Aorta (tissue), 5 donors: ENCODE results near the gene TREX2. TPM values are rescaled to one million over a fixed set of nuclear protein-coding genes. Genes with fewer than 3 reads are reported as not detected.
"Not testable (repeated sequence)": the region's sequence is repeated elsewhere in the genome, so short reads cannot be mapped to it uniquely, and the experiment has no call there.

Experiments
- ATAC-seq: fragments of 200-7000 bp; cut with Tn5 transposase; one replicate; pipeline ENCODE4 v1.9.1; 2022; ENCODE audit warnings: moderate library complexity; ENCODE audit not compliant: low FRiP score
- DNase-seq, 2 donors: peaks; one replicate each; pipeline ENCODE4 v3.0.0-alpha.2; 2020
- H3K27ac ChIP-seq, 2 donors: one replicate each; pipeline ENCODE4 v1.5.1; 2013; ENCODE audit warnings: low read length in 2 of 2, mild to moderate bottlenecking in 2 of 2, moderate library complexity in 2 of 2, control low read depth in 1 of 2, inconsistent platforms in 1 of 2, low read depth in 1 of 2
- H3K27me3 ChIP-seq, 2 donors: one replicate each; pipeline ENCODE4 v1.6.1; 2013; ENCODE audit warnings: control low read depth in 1 of 2, low read length in 1 of 2, mild to moderate bottlenecking in 1 of 2, moderate library complexity in 1 of 2; ENCODE audit not compliant: insufficient read depth in 2 of 2, control insufficient read depth in 1 of 2
- H3K36me3 ChIP-seq, 2 donors: one replicate each; pipeline ENCODE4 v1.6.1; 2013; ENCODE audit warnings: control low read depth in 1 of 2, low read length in 1 of 2, mild to moderate bottlenecking in 1 of 2; ENCODE audit not compliant: insufficient read depth in 2 of 2, control insufficient read depth in 1 of 2
- H3K4me1 ChIP-seq, 2 donors: one replicate each; pipeline ENCODE4 v1.6.1; 2013; ENCODE audit warnings: low read length in 2 of 2, control low read depth in 1 of 2, mild to moderate bottlenecking in 1 of 2, moderate library complexity in 1 of 2; ENCODE audit not compliant: insufficient read depth in 2 of 2, control insufficient read depth in 1 of 2
- H3K4me3 ChIP-seq, 2 donors: one replicate each; pipeline ENCODE4 v1.5.1; 2013; ENCODE audit warnings: low read length in 2 of 2, control low read depth in 1 of 2, mild to moderate bottlenecking in 1 of 2
- H3K9me3 ChIP-seq: one replicate; pipeline ENCODE4 v1.6.1; 2013; ENCODE audit warnings: mild to moderate bottlenecking, low read length; ENCODE audit not compliant: control insufficient read depth
- WGBS, 2 donors: extraction: QIAGEN DNeasy Blood & Tissue Kit; methylation state at CpG; one replicate each; pipeline ENCODE4 v1.1.7; 2013; 5-methylcytosine and 5-hydroxymethylcytosine counted together
- intact Hi-C, 2 donors: fragments of 100-400 bp; cut with DNase I; formaldehyde crosslinking; loops; one replicate each; pipeline versions ENCODE4 v1.14.2 to v1.15.0; 2022
- polyA plus RNA-seq, 2 donors: library from polyadenylated mRNA; stranded (reverse); fragments of 200-250 nt; gene quantifications; one replicate each; pipeline ENCODE4 v1.2.3, GENCODE V29; 2013
- total RNA-seq, 2 donors: library from RNA; stranded (reverse); fragmentation: NEBNext Ultra II Directional; extraction: Animal tissue kit (Norgen Biotek cat#: 25700); gene quantifications; one replicate each; pipeline ENCODE4 v1.2.1, GENCODE V29; 2021
- donor health status: healthy with polysubstance abuse.
- donor health status: Bipolar disorder and iron deficiency.
- donor health status: DM: no; HTN: no; CAD: no.
- donor health status: DM: no; HTN: no; CAD: no.
- donor health status: DM: yes; HTN: yes; CAD: no.

TREX2 gene
- total and polyA plus RNA-seq, 4 donors = 1.4 to 39.1 (median 4.5) TPM; not detected in 1

DNA sequence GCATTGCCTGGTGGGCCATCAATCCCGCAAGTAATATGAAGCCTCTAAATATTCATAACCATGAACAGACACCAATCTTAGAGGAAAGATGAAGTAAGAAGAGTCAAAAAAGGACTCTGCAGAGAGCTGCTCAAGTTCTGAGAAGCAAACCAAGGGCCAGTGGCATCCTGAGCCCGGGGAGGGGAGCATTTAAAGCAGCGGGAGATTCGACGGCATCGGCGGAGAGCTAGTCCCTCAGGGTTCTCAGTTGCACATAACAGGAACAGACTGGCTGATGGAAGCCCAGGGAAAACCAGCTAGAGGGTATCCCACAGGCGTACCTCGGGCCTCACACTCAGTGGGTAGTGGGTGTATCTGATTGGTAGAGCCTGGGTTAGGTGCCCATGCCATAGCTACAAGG, 39.8 kb downstream of the TREX2 start:
- H3K27ac ChIP-seq = no peak overlapping the region
- intact Hi-C loops = no loop called here
- no peak overlapping the region for H3K4me3 ChIP-seq
- no peaks in the 10 kb centered on the region for H3K36me3 ChIP-seq
- no peaks in the 10 kb centered on the region for H3K4me1 ChIP-seq
- H3K27me3 ChIP-seq = no peaks in the 10 kb centered on the region
- DNase-seq (peak in 1 of 2 donors; percentile 37), ATAC-seq (no peak)
- WGBS, 2 donors = 87 to 94% methylated on average over 9 of the region's 9 CpGs
- no peaks in the 10 kb centered on the region for H3K9me3 ChIP-seq

DNA sequence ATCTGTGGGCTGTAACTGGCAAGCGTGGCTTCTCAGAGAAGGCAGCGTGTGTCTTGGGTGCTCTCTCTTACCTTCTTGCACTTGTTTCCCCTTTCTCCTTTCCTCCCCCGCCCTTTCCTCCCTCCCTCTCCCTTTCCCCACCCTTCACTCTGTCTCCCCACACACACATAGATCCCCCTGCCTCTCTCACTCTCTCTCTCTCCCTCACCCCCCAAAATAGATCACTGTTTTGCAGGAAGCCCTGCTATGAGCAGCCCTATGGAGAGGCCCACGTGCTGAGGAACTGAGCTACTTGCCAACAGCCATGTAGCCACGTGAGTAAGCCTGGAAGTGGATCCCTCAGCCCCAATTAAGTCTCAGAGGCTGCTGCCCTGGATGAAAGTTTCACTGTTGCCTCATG, 40.4 kb downstream of the TREX2 start:
- no peak for ATAC-seq
- DNase-seq = peak in 1 of 2 donors; percentile 26
- H3K4me1 ChIP-seq = no peaks in the 10 kb centered on the region
- intact Hi-C loops = no loop called here
- no peaks in the 10 kb centered on the region for H3K36me3 ChIP-seq
- no peak overlapping the region for H3K4me3 ChIP-seq
- H3K27me3 ChIP-seq = no peaks in the 10 kb centered on the region
- H3K27ac ChIP-seq = no peak overlapping the region
- 51 to 53% methylated on average over 5 of the region's 5 CpGs for WGBS, 2 donors
- no peaks in the 10 kb centered on the region for H3K9me3 ChIP-seq

DNA sequence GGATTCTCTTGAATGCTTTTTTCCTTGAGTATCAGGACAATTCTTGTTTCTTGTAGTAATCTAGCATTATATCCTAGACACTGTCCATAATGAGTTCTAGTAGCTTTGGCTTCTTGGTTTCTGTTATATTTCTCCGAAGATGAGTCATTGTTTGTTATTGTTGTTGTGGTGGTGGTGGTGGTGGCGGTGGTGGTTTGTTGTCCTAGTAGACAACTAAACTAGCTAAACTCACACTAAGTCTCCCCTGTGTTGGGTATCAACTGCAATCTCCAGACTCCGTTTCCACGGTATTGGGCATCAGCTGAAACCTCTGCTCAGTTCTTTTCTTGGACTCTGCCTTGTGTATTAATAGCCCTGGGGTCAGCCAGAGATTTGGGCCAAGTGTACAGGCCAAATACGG, 41.5 kb downstream of the TREX2 start:
- intact Hi-C loops, H3K27ac ChIP-seq, H3K36me3 ChIP-seq, H3K27me3 ChIP-seq, H3K9me3 ChIP-seq, ATAC-seq, H3K4me3 ChIP-seq, H3K4me1 ChIP-seq: not testable (repeated sequence)
- peak in 1 of 2 donors; percentile 42 for DNase-seq
- 71 to 75% methylated on average over 5 of the region's 5 CpGs for WGBS, 2 donors

DNA sequence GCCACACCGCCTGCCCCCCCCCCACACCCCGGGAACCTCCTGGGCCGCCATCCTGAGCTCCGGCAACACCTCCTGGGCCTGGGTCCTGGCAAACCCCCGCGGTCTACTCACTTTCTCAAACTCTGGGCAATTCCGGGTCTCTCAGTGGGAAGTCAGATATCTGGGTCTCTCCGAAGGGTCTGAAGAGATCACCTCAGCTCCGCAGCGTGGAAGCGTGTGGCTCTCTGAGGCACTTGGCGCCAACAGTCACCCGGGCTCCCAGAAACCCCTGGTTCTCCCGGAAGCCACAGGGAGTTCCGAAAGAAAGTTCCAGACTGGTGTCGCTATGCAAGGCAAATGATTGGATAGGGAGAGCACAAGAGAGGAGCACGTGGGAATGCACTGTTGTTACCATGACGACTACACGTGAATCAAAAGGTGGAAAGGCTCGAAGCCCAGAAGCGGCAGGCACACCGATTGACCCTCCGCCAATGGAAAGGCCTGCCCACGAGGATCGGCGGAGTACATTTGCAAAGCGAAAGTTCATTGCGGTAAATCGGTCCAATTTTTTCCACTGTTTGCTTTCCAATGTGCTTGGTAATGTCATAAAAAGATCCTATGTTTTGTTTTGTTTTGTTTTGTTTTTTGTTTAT, 44.6 kb downstream of the TREX2 start, which contains the start of gene PNMA6E:
TSS of gene PNMA6E (minus strand) at position 218 of the 632 bp plus-strand sequence. CDS start 2,501 bp downstream, outside the sequence.
- ATAC-seq (no peak), DNase-seq (peak in 1 of 2 donors; percentile 45)
- Histone ChIP-seq H3K36me3 (no peaks in the 10 kb centered on the region), H3K4me3 (no peak within 1 kb of the TSS), H3K27me3 (no peaks in the 10 kb centered on the region), H3K9me3 (no peaks in the 10 kb centered on the region), H3K27ac (no peak within 1 kb of the TSS), H3K4me1 (no peaks in the 10 kb centered on the region)
- intact Hi-C loops = no loop called here
- WGBS, 2 donors = 93 to 94% methylated on average over 29 of the region's 29 CpGs

DNA sequence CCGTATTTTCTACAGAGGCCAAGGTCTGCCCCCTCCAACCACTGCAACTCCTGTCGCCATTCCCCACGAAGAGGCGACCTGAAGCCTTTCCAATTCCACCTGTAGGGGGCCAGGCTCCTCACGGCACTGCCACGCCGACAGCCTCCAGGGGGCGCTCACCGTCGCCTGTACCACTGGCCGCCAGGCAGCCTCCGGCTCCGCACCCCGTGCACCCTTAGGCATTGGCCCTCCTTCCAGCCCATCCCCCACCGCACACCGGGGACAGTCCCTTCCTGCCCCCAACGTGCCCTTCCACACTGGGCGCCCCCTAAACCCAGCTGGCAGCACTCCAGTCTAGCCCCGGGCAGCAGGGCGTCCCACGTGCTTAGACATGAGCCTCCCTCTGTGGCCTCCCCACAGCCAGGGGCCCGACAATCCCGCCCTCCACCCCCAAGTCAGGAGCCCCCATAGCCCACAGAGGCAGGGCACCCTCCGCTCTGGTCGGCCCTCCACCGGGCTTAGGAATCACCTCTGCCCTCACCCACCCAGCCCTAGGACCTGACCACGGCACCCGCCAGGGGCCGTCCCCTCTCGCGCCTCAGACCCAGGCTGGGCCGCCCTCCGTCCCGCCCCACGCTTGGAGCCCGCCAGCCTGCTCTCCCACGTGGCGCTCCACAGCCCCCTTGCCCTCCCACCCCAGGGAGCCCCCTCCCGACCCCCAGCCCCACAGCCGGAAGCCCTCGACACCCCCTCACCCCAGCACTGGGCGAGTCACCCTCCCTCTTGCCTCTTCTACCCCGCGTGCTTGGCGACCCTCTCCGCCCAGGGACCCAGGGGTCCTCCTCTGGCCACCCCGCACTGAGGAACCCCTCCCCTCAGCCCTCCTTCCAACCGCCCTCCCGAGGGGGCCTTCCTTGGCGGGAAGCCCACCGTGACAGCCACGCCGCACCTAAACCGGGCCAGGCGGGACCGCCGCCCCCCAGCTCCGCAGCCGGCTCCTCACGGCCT, 45.4 kb downstream of the TREX2 start:
- DNase-seq (peak in 1 of 2 donors; percentile 77), ATAC-seq (peak; percentile 20)
- no peak overlapping the region for H3K4me3 ChIP-seq
- H3K27ac ChIP-seq = no peak overlapping the region
- intact Hi-C loops = no loop called here
- no peaks in the 10 kb centered on the region for H3K36me3 ChIP-seq
- WGBS, 2 donors = 73 to 76% methylated on average over 43 to 60 of the region's 60 CpGs
- no peaks in the 10 kb centered on the region for H3K4me1 ChIP-seq
- no peaks in the 10 kb centered on the region for H3K27me3 ChIP-seq
- H3K9me3 ChIP-seq = no peaks in the 10 kb centered on the region

DNA sequence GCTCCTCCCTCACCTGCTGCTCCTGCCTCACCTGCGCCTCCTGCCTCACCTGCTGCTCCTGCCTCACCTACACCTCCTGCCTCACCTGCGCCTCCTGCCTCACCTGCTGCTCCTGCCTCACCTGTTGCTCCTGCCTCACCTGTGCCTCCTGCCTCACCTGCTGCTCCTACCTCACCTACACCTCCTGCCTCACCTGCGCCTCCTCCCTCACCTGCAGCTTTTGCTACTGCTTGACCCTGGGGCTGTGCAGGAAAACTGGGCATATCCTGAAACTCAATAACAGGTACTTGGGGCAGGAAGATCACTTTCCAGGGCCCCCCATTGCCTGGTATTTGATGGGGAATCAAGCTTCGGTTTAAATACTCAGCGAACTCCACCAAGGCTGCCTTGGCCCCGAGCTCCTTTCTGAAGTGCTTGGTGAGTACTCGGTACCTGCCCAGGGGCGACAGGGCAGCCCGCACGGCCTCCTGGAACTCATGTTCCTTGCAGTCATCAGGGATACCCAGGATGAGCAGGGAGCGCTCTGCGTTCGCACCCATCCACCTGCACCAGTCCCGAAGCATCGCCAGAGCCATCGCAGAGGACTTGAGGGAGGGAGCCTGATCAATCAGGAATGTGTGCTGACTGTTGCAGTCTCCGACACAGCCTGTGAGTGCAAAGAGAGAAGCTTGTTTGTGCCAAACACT, 47.4 kb downstream of the TREX2 start:
- no peak overlapping the region for H3K4me3 ChIP-seq
- no peaks in the 10 kb centered on the region for H3K36me3 ChIP-seq
- H3K9me3 ChIP-seq = no peaks in the 10 kb centered on the region
- no peaks in the 10 kb centered on the region for H3K4me1 ChIP-seq
- ATAC-seq (no peak), DNase-seq (peak in 1 of 2 donors; percentile 52)
- H3K27ac ChIP-seq = no peak overlapping the region
- intact Hi-C loops = no loop called here
- no peaks in the 10 kb centered on the region for H3K27me3 ChIP-seq
- WGBS, 2 donors = 78 to 81% methylated on average over 17 of the region's 17 CpGs

DNA sequence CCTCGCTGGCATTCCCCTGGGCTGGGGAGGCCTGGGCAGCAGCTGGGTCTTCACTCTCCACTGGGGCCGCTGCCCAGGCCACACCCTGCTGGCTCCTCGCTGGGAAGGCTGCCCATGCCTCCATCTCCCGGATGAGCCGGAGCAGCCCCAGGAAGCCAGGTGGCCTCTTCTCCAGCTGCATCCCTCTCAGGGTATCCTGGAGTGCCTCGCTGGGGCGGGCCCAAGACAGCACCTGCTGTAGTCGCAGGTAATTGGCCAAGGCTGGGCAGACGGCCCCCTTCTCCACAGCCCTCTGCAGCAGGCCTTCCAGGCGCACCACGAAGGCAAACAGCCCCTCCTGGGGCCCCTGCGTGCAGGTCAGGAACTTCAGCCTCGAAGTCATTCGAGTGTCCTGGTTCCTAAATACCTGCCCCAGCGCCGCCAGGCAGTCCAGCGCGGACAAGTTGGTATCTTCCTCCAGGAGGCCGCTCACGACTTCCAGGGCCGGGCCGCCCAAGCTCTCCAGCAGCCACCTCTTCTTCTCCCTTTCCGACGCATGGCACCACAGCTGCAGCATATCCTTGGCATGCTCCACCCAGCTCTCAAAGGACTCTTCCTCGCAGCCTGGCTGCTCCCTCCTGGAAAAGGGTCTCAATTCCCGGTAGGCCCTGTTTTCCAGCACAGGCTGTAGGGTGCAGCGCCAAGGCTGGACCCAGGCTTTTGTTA, 48.4 kb downstream of the TREX2 start:
- Histone ChIP-seq H3K4me3 (no peak overlapping the region), H3K36me3 (no peaks in the 10 kb centered on the region), H3K9me3 (no peaks in the 10 kb centered on the region), H3K27ac (no peak overlapping the region), H3K4me1 (no peaks in the 10 kb centered on the region), H3K27me3 (no peaks in the 10 kb centered on the region)
- ATAC-seq = no peak
- intact Hi-C loops = no loop called here
- WGBS, 2 donors = 85 to 92% methylated on average over 27 of the region's 27 CpGs
- peak in 1 of 2 donors; percentile 75 for DNase-seq
